GM12875 (cell line): ENCODE results near the gene OR12D2.
"Not testable (repeated sequence)": the region's sequence is repeated elsewhere in the genome, so short reads cannot be mapped to it uniquely, and the experiment has no call there.

Experiments used
- H3K4me3 ChIP-seq: one replicate; pipeline ENCODE4 v1.5.1; 2011; ENCODE audit warnings: low read depth, low read length, control low read depth
- CTCF ChIP-seq: IDR thresholded peaks from 2 replicates; pipeline ENCODE4 v1.5.1; 2011; ENCODE audit warnings: low read depth, mild to moderate bottlenecking, control low read depth, inconsistent platforms, low read length, moderate library complexity, borderline replicate concordance; ENCODE audit not compliant: insufficient read depth

OR12D2 gene

GRCh38 chr6:29426654-29427053, 31.2 kb downstream of the OR12D2 start:
- no peak for TF ChIP-seq CTCF
- H3K4me3 ChIP-seq = no peak overlapping the region

DNA sequence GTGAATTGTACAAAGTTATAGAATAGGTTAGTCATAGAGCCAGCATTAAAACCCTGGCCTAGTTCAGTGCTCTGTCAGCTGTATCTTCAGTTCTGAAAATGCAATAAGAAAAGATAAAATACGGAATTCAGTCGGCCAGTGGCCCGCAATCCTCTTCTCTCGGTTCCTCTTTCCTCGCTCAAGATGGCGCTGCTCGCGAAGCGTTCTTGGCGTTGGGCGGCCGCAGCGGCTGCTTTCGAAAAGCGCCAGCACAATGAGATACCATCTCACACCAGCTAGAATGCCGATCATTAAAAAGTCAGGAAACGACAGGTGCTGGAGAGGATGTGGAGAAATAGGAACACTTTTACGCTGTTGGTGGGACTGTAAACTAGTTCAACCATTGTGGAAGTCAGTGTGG, 41.3 kb downstream of the OR12D2 start:
- not testable (repeated sequence) for H3K4me3 ChIP-seq

GRCh38 chr6:29439006-29439405, 43.6 kb downstream of the OR12D2 start, which contains the start of gene OR10C1:
OR10C1 (plus strand) TSS chr6:29439306; CDS start chr6:29440016, 710 bp downstream.
- no peak within 1 kb of the TSS for H3K4me3 ChIP-seq
- TF ChIP-seq CTCF = no peak

DNA sequence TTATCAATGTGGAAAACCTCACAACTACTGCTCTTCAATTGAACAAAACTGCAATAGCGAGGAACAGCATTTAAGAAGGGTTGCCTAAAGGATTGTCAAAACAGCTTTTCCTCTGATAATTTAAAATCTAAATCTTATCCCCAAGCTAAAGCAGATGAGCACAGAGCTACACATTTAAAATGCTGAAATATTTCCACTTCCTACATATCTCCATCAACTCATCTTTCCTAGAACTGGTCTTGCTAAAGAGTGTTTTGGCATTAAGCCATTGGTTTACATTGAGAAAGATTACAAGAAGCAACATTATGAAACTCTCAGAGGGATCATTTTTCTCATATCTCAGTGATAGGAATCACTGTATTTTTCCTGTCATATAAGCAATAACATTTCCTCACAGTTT, 47.3 kb downstream of the OR12D2 start:
- H3K4me3 ChIP-seq = no peak overlapping the region
- no peak for TF ChIP-seq CTCF

DNA sequence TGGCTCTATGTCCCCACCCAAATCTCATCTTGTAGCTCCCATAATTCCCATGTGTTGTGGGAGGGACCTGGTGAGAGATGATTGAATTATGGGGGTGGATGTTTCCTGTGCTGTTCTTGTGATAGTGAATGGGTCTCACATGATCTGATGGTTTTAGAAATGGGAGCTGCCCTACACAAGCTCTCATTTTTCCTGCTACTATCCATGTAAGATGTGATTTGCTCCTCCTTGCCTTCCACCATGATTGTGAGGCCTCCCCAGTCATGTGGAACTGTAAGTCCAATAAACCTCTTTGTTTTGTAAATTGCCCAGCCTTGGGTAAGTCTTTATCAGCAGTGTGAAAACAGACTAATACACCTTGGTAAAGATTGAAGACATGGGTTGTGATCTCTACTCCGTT, 48.6 kb downstream of the OR12D2 start:
- H3K4me3 ChIP-seq = not testable (repeated sequence)
